Activated B cell treated with CpG ODN at 0.5 μM for 24 hours (primary cell): ENCODE measurements around the gene CALHM2. TPM values are rescaled to one million over a fixed set of nuclear protein-coding genes. Genes with fewer than 3 reads are reported as not detected.
A peak's percentile ranks its signal among the peaks of the same experiment; 100 is the strongest.

Experiments used
- ATAC-seq: fragments of 200-7000 bp; cut with Tn5 transposase; one replicate; pipeline ENCODE4 v1.10.0; 2021; ENCODE audit warnings: low read depth, mild to moderate bottlenecking, moderate library complexity
- CTCF ChIA-PET: fragments of 350-600 bp; sonication (Branson Sonifier 250); formaldehyde crosslinking; loops from one replicate; lab custom pipeline; 2021; ENCODE audit warnings: antibody characterized with exemption; lab: Charles Lee
- POLR2A ChIA-PET: fragments of 350-600 bp; sonication (Branson Sonifier 250); formaldehyde crosslinking; loops from one replicate; lab custom pipeline; 2021; ENCODE audit warnings: antibody characterized with exemption; lab: Charles Lee
- DNase-seq: peaks from one replicate; pipeline ENCODE4 v3.0.0; 2022
- H3K27ac Mint-ChIP-seq: one replicate; pipeline ENCODE4 v1.8.0; 2020; ENCODE audit warnings: mixed read lengths
- H3K27me3 Mint-ChIP-seq: one replicate; pipeline ENCODE4 v1.8.0; 2021; ENCODE audit warnings: mixed read lengths
- H3K36me3 Mint-ChIP-seq: one replicate; pipeline ENCODE4 v1.8.0; 2021; ENCODE audit warnings: low read depth, mixed read lengths
- H3K4me1 Mint-ChIP-seq: one replicate; pipeline ENCODE4 v1.8.0; 2021; ENCODE audit warnings: mixed read lengths
- H3K4me3 Mint-ChIP-seq: one replicate; pipeline ENCODE4 v1.8.0; 2020; ENCODE audit warnings: mild to moderate bottlenecking, mixed read lengths
- H3K9me3 Mint-ChIP-seq: one replicate; pipeline ENCODE4 v1.8.0; 2020; ENCODE audit warnings: mixed read lengths
- intact Hi-C: fragments of 100-400 bp; cut with micrococcal nuclease; formaldehyde crosslinking; loops from one replicate; pipeline ENCODE4 v1.15.1; 2024
- total RNA-seq: library from RNA; stranded (reverse); gene quantifications from 2 replicates; pipeline ENCODE4 v1.2.3, GENCODE V29; 2022
- TF ChIP-seq, protein P1 (sequence below): fragments of 200-600 bp; IDR thresholded peaks from one replicate; pipeline ENCODE4 v1.8.0; 2022; ENCODE audit warnings: antibody characterized with exemption, mild to moderate bottlenecking

The CALHM2 gene
- total RNA-seq, 1 donor from 2014 or later: 17.5 TPM

DNA sequence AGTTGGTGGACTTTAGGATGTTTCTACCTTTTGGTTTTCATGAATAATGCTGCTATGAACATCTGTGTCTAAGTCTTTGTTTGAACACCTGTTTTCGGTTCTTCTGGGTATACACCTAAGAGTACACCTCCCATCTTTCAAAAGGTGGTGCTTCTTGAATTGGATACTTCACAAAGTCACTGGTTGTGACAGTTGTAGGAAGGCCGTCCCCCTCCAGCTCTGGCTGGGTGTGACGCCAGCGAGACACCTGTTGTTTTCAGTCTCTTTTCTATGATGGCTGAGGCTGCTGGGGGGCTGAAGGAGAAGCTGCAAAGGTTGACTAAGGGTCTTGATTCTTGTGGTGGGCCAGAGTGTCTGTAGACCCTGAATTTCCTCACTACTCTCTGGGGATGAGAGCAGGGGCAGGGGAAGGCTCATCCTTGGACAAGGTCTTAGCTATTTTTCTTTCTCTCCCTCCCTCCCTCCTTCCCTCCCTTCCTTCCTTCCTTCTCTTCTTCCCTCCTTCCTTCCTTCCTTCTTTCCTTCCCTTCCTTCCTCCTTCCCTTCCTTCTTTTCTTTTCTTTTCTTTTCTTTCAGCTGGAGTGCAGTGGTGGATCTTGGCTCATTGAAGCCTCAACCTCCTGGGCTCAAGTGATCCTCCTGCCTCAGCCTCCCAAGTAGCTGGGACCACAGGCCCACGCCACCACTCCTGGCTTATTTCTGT, 46.9 kb upstream of the CALHM2 start:
- ChIA-PET POLR2A (no interaction called here), CTCF (no interaction called here)
- DNase-seq (no peak), ATAC-seq (no peak)
- TF ChIP-seq, protein P1, sequence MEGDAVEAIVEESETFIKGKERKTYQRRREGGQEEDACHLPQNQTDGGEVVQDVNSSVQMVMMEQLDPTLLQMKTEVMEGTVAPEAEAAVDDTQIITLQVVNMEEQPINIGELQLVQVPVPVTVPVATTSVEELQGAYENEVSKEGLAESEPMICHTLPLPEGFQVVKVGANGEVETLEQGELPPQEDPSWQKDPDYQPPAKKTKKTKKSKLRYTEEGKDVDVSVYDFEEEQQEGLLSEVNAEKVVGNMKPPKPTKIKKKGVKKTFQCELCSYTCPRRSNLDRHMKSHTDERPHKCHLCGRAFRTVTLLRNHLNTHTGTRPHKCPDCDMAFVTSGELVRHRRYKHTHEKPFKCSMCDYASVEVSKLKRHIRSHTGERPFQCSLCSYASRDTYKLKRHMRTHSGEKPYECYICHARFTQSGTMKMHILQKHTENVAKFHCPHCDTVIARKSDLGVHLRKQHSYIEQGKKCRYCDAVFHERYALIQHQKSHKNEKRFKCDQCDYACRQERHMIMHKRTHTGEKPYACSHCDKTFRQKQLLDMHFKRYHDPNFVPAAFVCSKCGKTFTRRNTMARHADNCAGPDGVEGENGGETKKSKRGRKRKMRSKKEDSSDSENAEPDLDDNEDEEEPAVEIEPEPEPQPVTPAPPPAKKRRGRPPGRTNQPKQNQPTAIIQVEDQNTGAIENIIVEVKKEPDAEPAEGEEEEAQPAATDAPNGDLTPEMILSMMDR: no peak
- H3K4me1 Mint-ChIP-seq: peaks cover 5% of the 10 kb centered on the region
- no peak overlapping the region for H3K4me3 Mint-ChIP-seq
- intact Hi-C loops: no loop called here
- H3K27ac Mint-ChIP-seq: no peak overlapping the region
- H3K27me3 Mint-ChIP-seq: peaks cover 47% of the 10 kb centered on the region
- H3K9me3 Mint-ChIP-seq: no peaks in the 10 kb centered on the region
- H3K36me3 Mint-ChIP-seq: no peaks in the 10 kb centered on the region

DNA sequence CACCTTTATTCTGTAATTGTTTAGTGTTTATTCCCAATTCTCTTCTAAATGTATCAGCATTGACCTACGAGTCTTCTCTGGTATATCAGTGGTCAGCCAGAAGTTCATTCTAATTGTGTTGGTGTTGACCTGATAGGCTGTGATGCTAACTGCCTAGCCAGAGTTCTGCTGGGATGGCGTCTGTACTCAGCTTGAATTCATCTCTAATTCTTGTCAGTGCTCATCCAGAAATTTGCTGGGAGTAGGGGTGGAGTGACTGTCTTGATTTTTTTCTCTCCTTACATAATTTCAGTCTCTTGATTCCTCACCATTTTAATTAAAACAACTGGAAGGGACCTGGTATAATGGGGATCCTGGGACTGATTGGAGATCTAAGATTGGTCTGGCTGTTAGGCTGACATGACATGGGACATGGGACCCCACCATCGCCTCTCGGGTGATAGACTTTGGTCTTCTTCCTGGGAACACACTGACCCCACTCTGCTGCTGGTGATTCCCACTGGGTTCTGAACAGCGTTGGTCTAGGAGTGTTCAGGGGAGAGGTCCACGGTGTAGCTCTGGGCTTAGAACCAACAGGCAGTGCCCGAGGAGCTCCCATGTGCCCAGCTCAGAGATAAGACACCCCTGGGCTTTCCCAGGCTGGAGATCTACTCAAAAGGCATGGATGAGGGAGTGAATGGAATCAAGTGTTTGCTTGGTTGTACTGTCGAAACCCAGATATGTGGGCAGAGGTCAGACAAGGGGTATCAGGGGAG, 45.2 kb upstream of the CALHM2 start:
- intact Hi-C loops: no loop called here
- POLR2A ChIA-PET: no interaction called here
- Mint-ChIP-seq H3K9me3 (no peaks in the 10 kb centered on the region), H3K36me3 (no peaks in the 10 kb centered on the region), H3K4me3 (no peak overlapping the region), H3K27ac (no peak overlapping the region), H3K4me1 (peaks cover 14% of the 10 kb centered on the region), H3K27me3 (peaks cover 48% of the 10 kb centered on the region)
- TF ChIP-seq, protein P1: no peak
- no peak for DNase-seq
- no peak for ATAC-seq
- CTCF ChIA-PET: no interaction called here

DNA sequence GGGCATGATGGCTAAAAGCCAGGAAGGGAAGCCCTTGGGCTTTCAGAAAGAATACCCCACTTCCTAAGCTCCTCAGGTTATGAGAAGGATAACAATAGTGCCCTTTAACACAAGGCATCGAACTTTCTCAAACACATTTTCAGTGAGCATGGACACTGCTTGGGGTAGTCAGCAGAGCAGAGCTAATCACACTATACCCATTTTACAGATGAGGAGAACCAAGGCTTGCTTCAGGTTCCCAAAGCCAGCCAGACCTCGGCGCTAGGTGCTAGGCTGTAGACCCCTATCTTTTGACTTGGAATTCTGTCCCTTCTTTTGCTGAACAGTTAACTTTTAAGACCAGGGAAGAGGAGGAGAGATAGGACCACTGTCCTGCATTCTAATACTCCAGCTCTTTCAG, 43.2 kb upstream of the CALHM2 start:
- H3K4me1 Mint-ChIP-seq: peaks cover 27% of the 10 kb centered on the region
- DNase-seq: no peak
- H3K27me3 Mint-ChIP-seq: peaks cover 35% of the 10 kb centered on the region
- ChIA-PET POLR2A (no interaction called here), CTCF (no interaction called here)
- no peak overlapping the region for H3K27ac Mint-ChIP-seq
- no peaks in the 10 kb centered on the region for H3K36me3 Mint-ChIP-seq
- TF ChIP-seq, protein P1: no peak
- ATAC-seq: no peak
- intact Hi-C loops: no loop called here
- H3K9me3 Mint-ChIP-seq: no peaks in the 10 kb centered on the region
- H3K4me3 Mint-ChIP-seq: peak overlapping the region; percentile 66

DNA sequence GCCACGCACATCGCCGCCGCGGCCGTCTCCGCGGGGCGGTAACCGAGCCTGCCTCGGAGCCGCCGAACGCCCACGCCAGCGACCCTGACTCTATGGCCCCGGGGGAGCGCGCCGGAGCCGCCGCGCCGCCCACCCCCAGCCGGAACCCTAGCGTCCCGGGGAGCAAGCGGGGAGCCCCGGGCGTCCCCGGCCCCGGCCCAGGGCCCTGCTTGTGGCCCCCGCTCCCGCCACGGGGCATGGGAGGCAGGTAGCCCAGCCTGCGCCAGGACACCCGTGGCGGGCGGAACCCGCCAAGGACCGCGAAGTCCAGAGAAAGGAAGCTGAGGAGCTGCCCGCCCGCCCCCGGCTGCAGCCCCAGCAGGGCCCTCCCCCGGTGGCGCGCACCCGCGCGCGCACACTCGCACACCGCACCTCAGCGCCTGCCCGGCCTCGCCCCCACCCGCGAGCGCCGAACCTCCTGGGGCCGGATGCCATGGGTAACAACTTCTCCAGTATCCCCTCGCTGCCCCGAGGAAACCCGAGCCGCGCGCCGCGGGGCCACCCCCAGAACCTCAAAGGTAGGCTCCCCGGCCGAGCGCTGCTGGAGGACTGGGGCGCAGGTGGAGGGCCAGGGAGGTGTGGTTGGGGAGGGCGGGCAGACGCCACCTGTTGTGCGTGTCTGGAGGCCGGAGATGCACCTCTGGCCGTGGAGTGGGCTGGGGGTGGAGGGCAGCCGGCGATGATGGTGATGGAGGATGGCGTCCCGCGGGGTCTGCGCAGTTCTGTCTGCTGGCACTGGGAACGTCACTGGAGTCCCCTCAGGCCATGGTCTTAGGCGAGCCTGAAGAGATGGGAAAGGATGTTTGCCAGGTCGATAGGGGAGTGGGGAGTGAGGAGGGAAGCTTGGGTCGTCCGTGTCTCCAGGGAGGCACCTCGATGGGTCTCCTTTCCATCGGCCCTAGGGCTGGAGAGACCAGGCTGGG, 42.0 kb upstream of the CALHM2 start:
- H3K9me3 Mint-ChIP-seq: no peaks in the 10 kb centered on the region
- intact Hi-C loops: loop anchor here (5.0 kb wide), 2 partner anchors 88 to 198 kb away; no protein-coding TSS in a partner anchor
- ATAC-seq (peak; percentile 11), DNase-seq (peak; percentile 30)
- TF ChIP-seq, protein P1: no peak
- H3K27me3 Mint-ChIP-seq: peaks cover 30% of the 10 kb centered on the region
- CTCF ChIA-PET: interaction anchor here (2.4 kb wide), 1 partner anchor 78 kb away, joined by 8 read pairs; no protein-coding TSS in a partner anchor
- no peak overlapping the region for H3K27ac Mint-ChIP-seq
- no peaks in the 10 kb centered on the region for H3K36me3 Mint-ChIP-seq
- peak overlapping the region; percentile 66 for H3K4me3 Mint-ChIP-seq
- peaks cover 31% of the 10 kb centered on the region for H3K4me1 Mint-ChIP-seq
- POLR2A ChIA-PET: interaction anchor here (0.5 to 2.5 kb wide), 2 partner anchors 23 to 130 kb away, joined by 3 to 8 read pairs; no protein-coding TSS in a partner anchor
